ENCODE measurements around the gene RAB3A.
"Not testable (repeated sequence)": the region's sequence is repeated elsewhere in the genome, so short reads cannot be mapped to it uniquely, and the experiment has no call there.

Gene RAB3A

DNA sequence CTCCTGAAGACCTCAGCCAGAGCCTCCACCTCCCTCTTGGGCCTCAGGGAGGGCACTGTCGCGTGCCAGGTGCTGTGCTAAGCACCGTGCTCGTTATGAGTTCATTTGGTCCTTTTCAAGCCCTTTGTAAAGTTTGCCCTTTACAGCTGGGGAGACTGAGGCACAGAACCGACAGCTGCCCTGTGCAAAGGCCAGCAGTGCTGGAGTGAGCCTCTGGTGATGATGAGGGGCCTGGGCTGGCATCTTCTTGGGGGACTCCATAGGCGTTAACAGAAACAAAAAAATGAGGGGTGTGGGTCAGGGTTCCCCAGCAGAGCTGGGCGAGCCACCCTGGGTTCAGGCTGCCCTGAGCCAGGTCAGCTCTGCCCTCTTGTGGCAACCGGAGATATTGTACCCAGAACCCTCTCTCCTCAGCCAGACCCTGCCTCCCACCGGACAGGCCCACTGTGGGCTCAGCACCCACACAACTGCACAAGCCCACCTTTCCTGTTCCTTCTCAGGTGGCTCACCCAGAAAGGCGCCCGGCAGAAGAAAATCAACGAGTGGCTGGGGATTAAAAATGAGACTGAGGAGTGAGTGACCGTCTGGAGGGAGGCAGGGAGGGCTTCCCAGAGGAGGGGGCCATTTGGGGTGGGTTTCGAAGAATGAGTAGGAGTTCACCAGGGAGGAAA, 35.7 kb downstream of the RAB3A start:
- no peak for FAIRE-seq

GRCh38 chr19:18167011-18167410, 36.8 kb downstream of the RAB3A start:
- no peak for FAIRE-seq

DNA sequence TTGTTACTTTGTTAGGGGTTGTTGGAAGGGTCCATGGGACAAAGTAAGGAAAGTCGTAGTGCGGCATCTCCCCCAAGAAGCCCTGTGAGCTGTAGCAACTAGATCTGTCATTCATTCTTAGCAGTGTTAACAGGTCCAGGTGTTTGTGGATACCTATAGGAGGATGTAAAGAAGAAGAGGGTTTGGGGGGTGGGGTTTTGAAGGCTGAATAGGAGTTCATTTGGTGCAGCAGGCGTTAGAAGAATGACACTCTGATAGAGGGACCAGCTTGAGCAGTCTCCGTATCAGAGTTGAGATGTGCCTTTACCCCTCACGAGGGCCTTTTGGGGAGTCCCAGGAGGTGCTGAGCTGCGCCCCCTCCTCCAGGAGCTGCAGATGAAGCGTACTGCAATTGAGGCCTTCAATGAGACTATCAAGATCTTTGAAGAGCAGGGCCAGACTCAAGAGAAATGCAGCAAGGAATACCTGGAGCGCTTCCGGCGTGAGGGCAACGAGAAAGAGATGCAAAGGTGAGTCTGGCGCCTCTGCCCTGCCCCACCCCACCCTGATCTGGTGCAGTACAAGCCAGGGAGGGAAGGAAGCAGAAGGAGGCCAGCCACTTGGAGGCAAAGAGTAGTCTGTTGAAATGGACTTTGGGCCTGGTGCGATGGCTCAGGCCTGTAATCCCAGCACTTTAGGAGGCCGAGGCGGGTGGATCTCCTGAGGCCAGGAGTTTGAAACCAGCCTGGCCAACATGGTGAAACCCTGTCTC, 37.9 kb downstream of the RAB3A start:
- no peak for FAIRE-seq

GRCh38 chr19:18164072-18164471, 39.8 kb downstream of the RAB3A start:
- FAIRE-seq = no peak

DNA sequence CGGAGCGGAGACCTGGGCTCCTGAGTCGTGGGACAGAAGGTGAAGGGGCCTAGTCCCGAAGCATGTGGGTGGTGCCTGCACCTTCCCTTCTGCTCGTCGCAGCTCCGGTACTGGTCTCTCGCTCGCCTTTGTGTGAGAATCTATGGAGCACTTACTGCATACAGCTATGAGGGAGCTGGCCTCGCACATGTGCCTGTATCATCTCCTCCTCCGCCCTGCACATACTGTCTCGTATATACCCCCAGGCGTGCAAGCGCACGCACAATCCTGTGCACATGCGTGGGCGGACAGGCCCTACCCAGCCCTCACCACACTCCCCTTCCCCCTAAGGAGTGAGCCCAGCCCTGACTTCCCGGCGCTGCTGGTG, 42.2 kb downstream of the RAB3A start:
- no peak for FAIRE-seq

GRCh38 chr19:18160971-18161635, 42.7 kb downstream of the RAB3A start:
- no peak for FAIRE-seq

GRCh38 chr19:18160493-18160970, 43.3 kb downstream of the RAB3A start:
- no peak for FAIRE-seq

DNA sequence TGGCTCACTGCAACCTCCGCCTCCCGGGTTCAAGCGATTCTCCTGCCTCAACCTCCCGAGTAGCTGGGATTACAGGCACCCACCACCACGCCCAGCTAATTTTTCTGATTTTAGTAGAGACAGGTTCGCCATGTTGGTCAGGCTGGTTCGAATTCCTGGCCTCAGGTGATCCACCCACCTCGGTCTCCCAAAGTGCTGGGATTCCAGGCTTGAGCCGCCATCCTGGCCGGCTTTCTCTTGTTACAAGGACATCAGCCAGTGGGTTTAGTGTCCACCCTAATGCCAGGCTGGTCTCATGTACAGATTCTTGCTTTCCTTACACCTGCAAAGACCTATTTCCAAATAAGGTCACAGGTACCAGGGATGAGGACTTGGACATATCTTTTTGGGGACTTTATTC, 44.0 kb downstream of the RAB3A start:
- no peak for FAIRE-seq

DNA sequence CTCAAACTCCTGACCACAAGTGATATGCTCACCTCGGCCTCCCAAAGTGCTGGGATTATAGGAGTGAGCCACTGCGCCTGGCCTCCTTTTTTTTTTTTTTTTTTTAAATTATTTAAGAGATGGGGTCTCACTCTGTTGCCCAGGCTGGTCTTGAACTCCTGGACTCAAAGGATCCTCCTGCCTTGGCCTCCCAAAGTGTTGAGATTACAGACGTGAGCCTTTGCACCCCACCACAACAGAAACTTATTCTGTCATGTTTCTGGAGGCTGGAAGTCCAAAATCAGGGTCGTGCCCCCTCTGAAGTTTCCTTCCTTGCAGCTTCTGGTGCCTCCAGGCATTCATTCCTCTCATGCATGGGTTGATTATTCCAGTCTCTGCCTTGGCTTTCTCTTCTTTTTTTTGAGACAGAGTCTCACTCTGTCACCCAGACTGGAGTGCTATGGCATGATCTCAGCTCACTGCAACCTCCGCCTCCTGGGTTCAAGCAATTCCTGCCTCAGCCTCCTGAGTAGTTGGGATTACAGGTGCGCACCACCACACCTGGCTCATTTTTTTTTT, 44.7 kb downstream of the RAB3A start:
- FAIRE-seq = not testable (repeated sequence)

DNA sequence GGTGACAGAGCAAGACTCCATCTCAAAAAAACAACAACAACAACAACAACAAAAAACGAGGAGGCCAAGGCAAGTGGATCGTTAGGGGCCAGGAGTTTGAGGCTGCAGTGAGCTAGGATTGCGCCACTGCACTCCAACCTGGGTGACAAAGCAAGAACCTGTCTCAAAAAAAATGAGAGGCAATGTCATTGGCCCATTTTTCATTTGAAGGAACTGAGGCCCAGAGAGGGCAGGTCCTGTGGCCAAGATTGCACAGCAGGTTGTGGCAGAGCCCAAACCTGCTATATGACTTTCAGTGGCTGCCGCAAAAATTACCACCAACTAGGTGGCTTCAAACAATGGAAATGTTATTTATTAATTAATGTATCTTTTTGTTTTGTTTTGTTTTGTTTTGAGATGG, 45.4 kb downstream of the RAB3A start:
- FAIRE-seq = no peak

DNA sequence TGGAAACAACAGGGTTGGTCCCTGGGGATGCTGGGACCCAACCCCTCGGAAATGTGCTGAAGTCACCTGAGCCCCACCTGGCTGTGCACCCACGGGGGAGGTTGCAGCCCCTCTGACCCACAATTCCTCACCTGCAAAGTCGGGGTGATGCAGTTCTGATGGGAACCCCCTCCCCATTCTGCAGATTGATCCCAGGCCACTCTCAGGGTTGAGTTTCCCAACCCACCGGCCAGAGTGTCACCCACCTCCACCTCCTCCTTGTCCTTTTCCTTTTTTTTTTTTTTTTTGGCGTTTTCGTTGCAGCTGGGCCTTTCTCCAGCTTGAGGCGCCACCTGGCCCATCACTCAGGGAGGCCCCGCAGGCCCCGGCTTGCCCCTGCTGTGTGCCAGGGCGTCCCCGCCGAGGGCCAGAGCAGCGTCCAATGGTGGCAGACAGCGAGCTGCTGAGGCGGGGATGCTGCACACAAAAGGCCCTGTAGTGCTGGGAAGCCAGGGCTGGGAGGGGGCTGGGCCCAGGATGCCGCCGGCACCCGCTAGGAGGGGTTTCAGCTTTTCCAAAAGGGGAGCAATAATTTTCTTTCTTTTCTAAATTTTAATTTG, 46.3 kb downstream of the RAB3A start:
- FAIRE-seq = no peak

- FAIRE-seq = no peak
These were observed 46.9 kb downstream of the RAB3A start for GRCh38 chr19:18156841-18157464.

DNA sequence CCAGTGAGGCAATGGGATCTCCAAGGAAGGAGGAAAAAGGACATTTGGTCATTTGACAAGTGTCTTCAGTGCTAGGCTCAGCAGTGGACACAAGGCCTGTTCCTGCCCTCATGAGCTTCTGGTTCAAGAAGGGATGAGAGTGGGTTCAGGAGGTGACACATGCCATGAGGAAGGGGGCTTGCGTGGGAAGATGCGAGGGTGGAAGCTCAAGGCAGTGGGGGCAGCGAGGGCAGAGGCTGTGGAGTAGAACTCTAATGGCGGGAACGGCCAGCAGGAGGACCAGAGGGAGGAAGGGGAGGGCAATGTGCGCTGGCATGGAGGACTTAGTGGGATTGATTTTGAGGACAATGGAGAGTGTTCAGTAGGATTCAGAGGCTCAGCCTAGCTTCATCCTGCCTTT, 47.6 kb downstream of the RAB3A start:
- no peak for FAIRE-seq

- no peak for FAIRE-seq
These were observed 48.5 kb downstream of the RAB3A start for GRCh38 chr19:18155095-18156087.

GRCh38 chr19:18153556-18154134, 50.2 kb downstream of the RAB3A start:
- no peak for FAIRE-seq

DNA sequence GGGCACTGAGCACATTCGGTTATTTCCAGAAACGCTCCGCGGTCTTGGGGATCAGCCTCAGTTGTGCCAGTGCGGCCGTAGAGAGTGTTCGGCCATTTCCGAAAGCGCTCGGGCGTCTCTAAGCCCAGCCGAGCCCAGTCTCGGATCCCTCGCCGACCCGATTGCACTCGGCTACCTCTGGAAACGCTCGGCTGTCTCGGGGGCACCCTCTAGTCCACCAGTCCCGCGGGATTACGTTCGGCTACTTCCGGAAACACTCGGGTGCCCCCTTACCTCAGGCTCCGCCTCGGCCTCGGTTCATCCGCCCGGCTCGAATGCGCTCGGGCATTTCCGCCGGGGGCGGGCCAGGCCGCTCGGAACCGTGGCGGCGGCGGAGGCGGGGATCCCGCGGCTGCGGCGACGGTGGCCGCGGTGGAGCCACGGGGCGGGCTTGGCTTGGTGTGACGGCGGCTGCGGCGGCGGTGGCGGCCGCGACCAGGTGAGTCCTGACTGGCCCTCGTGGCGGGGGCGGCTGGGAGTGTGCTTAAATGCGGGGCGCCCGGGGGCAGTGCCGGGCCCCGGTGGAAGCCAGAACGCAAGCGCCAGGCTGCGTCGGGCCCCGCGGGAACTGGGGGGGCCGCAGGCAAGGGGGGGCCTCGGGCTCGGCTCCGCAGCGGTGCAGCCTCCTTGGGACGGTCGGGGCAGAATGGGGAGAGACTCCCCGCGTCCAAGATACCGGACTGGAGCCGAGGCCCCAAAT, 50.9 kb downstream of the RAB3A start, which contains the start of gene PIK3R2:
Gene PIK3R2, plus strand, starts transcription at position 347 of the 739 bp plus-strand sequence. CDS start 2,717 bp downstream, outside the sequence.
- peak; percentile 27 for FAIRE-seq

DNA sequence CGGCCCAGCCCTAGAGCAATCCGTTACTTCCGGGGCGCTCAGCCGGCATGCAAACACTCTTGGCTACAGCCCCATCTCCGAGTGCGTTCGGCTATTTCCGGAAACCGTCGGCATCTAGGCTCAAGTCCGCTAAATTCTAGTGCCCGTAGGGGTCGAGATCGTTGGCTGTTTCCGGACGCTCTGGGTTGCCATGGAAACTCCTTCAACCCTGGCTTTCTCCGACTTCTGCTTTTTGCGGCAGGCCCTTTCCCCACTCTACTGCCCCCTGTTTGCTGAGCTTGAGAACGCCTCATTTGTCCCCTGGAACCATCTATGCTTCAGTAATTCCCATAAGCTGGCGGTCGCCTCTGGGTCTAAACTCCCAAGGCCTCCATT, 51.4 kb downstream of the RAB3A start:
- FAIRE-seq = peak; percentile 91

DNA sequence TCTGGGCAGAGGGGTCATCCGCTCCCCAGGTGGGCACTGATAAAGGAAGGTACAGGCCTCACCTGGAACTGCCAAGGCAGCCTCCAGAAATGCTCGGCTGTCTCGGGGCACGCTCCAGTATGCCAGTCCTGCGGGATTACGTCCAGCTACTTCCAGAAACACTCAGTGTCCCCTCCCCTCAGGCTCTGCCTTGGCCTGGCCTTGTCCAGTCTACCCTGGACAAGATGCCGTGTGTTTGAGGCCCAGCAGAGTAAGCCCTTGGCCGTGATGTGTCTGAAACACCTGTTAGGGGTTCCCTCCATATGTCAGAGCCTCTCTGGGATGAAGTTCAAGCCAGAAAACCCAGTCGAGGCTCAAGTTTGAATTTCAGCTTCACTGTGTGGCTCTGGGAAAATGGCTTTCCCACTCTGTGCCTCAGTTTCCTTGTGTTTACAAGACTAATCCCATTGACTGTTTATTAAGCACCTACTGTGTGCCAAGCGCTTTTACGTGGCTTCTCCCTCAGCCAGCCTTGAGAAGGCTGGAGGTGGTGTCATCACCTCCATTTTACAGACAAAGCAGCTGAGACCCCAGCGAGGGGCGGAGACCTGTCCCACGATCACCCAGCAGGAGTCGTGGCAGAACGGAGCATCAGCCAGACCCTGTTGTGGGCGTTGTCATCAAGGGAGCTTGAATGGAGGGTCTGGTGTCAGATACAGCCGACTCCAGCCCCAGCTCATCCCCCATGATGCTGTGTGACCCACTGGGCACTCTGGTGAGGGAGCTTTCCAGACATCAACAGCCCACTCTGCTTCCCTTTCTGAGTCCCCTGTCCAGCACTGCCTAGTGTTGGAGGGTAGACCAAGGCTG, 52.8 kb downstream of the RAB3A start:
- FAIRE-seq = no peak

DNA sequence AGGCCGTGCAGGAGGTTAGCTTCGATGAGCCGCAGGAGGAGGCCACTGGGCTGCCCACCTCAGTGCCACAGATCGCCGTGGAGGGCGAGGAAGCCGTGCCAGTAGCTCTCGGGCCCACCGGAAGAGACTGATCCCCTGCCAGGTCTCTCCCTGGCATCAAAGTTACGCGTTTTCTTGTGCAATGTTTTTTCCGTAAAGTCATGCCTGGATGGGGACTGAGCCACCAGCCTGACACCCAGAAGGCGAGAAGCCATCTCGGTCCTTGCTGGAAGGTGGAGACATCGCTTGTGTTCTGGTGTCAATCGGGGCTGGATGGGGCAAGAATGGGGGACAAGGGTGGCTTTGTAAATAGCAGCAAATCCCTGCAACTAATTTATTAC, 54.3 kb downstream of the RAB3A start:
- no peak for FAIRE-seq

Measured in islet of Langerhans (tissue), 1 donor.